HG02970 (cell line): ENCODE results near the gene ICE2.

ENCODE experiments used
- ATAC-seq: cut with Tn5 transposase; IDR thresholded peaks from one replicate; pipeline ENCODE4 v1.9.1; 2021; ENCODE audit warnings: mild to moderate bottlenecking, moderate library complexity, moderate number of reproducible peaks; ENCODE audit not compliant: unreplicated experiment, low FRiP score

Gene ICE2, protein sequence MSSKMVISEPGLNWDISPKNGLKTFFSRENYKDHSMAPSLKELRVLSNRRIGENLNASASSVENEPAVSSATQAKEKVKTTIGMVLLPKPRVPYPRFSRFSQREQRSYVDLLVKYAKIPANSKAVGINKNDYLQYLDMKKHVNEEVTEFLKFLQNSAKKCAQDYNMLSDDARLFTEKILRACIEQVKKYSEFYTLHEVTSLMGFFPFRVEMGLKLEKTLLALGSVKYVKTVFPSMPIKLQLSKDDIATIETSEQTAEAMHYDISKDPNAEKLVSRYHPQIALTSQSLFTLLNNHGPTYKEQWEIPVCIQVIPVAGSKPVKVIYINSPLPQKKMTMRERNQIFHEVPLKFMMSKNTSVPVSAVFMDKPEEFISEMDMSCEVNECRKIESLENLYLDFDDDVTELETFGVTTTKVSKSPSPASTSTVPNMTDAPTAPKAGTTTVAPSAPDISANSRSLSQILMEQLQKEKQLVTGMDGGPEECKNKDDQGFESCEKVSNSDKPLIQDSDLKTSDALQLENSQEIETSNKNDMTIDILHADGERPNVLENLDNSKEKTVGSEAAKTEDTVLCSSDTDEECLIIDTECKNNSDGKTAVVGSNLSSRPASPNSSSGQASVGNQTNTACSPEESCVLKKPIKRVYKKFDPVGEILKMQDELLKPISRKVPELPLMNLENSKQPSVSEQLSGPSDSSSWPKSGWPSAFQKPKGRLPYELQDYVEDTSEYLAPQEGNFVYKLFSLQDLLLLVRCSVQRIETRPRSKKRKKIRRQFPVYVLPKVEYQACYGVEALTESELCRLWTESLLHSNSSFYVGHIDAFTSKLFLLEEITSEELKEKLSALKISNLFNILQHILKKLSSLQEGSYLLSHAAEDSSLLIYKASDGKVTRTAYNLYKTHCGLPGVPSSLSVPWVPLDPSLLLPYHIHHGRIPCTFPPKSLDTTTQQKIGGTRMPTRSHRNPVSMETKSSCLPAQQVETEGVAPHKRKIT

DNA sequence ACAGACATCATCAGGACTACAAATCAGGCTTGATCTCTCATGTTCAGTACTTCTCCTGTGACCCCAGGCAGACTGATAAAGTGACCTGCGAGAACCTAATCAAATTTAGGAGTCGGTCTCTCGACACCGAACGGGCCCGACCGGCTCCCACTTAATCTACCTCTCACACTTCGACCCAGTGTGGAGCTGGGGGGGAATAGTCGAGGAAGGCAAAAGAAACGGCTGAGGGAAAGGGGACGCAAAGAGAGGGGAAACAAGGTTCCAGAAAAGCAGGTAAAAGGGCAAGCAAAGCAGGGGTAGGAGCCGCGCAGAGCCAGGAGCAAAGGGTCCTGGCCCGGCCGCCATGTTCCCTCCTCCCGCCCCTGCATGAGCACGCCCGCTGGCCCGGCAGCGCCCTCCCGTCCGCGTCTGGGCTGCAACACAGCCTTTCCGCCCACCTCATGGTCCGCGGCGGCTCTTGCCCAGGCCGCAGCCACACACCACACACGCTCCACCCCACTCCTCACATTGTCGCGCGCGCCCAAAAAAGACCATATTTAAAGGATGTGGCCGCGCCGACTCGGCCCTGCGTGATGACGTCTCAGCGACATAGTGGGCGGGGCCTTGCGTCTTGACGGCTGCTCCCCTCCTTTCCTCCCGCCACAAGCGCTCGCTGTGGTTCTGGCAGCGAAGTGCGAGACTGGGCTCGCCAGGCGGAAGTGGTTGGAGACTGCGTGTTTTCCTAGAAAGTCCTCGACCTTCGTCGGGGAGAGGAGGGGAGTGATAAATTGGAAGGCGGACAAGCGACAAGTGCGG lies at the start of gene ICE2:
ICE2 (minus strand) TSS at position 577 of the 795 bp plus-strand sequence. CDS start 1,165 bp downstream, outside the sequence.
- peak; percentile 86 for ATAC-seq

- ATAC-seq: no peak
These were observed 49.6 kb upstream of the ICE2 start for GRCh38 chr15:60528530-60528929.

DNA sequence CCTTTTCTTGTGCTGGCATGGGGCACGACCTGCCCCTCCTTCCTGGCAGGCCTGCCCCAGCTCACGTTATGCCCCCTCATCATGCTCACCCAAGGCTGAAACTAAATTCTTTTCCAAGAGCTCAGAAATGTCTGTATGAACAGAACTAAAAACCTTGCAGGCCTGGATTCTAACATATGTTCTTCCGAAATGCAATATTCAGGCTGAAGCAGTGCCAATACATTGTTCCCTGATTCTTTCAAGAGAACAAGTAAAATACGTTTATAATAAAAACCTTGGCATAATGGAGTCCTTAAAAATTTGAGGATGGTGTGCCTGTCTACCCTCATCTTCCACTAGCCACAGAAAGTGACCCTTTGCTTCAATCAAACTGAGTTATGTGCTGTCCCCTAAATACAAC lies 48.5 kb upstream of the ICE2 start:
- no peak for ATAC-seq

DNA sequence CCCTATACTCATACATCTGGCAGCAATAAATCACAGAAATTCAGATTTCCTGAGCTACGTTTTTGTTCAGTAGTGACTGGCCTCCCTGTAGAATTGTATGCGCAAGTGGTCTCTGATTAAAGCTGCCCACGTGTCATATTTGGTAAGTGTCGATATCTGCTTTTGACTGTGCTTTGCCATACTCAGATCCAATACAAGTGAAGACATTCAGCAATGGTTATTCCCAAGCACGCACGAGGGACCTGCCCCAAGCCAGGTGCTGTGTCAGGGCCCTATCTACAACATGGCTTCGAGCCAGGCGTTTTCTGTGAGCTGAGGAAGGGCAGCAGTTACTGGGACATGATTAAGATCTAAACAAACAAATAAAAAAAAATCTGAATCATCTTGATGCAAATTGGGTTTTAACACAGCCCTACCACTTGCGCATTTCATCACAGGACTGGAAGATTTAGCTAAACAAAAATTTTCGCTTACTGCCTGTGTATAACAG lies 47.2 kb upstream of the ICE2 start:
- ATAC-seq: no peak

GRCh38 chr15:60525341-60526039 lies 46.5 kb upstream of the ICE2 start:
- ATAC-seq: no peak

GRCh38 chr15:60523056-60523455 lies 44.1 kb upstream of the ICE2 start:
- ATAC-seq: no peak

DNA sequence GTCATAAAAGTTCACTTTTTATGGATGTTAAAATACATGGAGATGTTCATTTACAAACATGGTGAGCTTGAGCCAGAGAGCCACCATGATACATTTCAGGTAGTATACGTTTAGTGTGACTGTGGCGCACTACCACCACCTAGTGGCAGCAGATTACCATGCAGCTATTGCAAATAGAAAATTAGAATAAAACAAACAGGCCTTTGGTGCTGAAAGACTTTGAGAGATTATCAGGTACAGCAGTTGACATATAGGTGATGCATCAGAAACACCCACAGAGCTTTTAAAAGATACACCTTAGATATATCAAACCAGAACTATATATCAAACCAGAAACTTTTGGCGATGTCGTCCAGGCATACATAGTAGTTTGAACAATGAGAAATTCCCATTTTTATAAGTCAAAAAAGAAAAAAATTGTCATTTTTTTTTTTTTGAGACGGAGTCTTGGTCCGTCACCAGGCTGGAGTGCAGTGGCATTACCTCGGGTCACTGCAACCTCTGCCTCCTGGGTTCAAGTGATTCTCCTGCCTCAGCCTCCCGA lies 42.0 kb upstream of the ICE2 start:
- no peak for ATAC-seq

DNA sequence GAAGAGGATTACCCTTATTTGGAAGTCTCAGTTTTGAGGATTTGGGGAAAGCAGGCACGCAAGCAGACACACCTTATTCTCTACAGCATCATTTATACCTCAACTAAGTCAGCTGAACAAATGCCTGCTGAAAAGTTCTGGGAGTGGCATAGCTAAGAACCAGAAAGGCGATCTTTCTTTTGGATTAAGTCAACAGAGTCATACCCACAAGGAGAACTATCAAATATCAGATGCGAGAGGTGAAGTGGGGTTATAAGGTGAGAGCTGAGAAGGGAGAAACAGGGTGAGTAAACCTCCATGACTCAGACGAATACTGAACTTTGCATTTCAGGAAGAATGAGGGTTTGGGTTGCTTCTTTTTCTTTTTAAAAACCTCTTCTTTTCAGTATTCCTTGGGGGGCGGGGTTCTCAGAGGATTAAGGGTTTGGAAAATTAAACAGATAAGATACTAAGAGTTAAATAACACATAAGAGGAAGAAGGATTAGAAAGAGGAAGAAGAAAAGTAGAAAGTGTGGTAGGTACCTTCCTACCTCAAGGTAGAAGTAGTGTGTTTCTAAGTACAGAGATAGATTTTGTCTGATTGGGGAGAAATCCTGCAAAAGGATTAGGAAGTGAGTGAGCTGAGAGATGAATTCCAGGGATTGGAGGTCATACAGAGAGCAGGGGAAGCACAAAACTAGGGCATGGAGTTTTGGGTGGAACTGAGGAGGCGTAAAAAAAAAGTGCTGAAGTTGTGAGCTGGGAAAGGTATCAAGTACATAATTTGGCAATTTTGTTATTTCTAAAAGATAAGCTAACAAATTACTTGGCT lies 41.3 kb upstream of the ICE2 start:
- ATAC-seq: no peak

GRCh38 chr15:60519218-60519617 lies 40.3 kb upstream of the ICE2 start:
- ATAC-seq: no peak

DNA sequence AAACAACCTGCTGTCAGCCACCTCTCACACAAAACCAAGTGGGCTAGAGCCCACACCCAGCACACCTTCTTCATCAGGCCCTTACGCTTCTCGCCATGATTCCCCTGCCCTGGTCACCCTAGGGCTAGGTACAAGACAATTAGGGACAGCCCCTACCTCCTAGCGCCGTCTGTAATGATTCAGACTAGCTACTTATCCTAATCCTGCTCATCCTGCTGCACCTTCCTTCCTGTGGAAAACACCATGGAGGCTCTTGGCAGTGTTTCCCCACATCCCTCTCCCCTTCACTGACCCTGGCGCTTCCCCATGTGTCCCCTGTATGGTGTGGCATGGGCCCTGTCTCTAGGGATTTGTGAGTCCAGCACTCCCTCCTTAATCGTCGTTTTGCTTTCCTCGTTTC lies 39.6 kb upstream of the ICE2 start:
- ATAC-seq: no peak

DNA sequence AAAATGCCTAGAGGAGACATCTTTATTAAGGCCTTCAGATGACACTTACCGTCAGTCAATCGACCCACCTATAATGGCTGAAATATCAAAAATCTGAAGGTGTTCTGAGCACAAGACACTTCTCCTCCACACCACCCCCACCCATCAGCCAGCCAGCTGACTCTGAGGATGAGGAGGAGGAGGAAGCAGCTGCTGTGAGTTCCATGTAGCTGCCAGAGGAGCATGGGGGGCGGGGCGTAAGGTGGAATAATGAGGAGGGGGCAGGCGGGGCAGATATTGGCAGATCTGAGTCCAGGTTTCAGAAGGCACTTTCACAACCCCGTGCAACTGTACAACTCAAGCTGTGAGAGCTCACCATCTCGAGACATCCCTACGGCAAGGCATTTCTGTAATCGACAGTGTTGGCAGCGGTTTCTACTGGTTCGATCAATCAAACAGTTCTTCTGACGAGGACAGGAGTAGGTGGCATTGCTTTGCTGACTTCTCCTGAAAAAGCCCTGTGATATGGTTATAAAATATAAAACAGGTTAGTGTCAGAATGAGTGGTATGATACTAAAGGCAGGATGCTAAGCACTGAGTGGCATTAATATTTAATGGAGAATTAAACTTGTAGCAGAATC lies 35.4 kb upstream of the ICE2 start:
- no peak for ATAC-seq

DNA sequence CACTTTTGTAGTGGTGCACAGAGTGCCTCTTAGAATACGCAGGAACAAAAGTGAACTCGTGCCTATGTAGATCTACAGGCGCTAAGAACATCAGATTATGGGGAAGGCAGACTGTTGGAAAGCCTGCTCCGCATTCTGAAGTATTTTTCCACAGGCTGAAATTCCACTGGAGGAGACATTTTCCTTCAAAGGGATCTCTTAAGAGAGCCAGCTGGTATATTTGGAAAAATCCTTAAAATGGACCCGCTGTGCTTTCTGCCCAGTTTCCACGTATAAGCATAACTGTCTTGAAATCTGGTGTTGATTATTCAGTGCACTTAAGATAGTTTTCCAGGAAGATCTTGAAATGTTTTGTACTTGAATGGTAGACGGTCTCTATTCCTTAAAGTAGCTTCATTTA lies 34.7 kb upstream of the ICE2 start:
- ATAC-seq: no peak

GRCh38 chr15:60512937-60513336 lies 34.0 kb upstream of the ICE2 start:
- ATAC-seq: no peak

DNA sequence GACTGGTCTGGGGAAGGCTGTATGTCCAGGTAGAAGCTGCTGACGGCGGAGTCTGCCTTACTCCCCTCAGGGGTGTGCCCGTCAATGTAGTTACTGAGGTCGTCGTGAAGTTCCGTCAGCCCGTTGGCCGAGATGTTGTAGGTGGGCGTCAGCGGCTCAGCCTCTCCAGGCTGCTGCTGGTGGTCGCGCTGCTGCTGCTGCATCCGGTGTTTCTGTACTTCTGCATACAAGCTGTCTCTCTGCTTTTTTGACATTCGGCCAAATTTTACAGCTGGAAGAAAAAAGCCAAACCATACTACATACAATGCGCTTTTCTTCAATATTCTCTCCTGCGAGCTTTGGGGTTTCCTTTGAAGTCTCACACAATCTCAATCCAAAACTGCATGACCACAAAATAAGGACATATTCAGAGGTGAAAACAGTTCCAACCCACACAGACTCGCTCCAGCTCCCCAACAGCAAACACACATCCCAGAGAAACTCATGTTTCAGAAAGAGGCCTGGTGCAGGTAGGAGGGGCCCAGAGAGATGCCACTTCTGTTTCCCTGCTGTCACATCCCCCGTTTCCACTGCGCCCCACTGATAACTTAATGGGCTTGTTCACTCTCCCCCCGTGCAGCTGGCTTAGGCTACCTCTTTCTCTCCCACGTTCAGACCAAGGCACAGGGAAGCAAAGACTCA lies 32.5 kb upstream of the ICE2 start:
- ATAC-seq: no peak

DNA sequence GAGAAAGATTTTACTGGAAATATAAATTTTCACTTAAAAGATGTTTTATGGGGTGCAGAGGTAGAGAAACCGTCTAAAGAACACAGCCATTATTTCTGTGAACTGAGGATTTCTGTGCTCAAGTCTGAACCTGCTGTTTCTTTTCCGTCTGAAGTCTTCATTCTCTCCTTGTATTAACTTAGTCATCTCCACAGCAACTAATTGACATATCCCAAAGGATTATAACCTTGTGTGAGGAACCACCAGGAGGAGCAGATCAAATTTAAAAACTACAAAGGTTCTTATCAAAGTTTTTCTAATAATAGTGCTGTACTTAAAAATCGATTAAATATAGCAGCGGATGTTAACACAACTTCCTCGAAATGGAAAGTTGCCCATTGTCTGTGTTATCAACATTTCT lies 31.1 kb upstream of the ICE2 start:
- ATAC-seq: no peak

- ATAC-seq: no peak
These were observed 30.5 kb upstream of the ICE2 start for GRCh38 chr15:60509470-60509869.

- no peak for ATAC-seq
These were observed 29.5 kb upstream of the ICE2 start for GRCh38 chr15:60508442-60508841.
